Neural cell (in vitro differentiated cells): ENCODE data around the gene NDUFS2. TPM values are rescaled to one million over a fixed set of nuclear protein-coding genes. Genes with fewer than 3 reads are reported as not detected.
A peak's percentile ranks its signal among the peaks of the same experiment; 100 is the strongest.

ENCODE experiments used
- H2AFZ ChIP-seq: fragments of 200-600, 300-800 bp; sonication (generic), shearing (Covaris generic); 2 replicates; pipeline ENCODE4 v1.6.0; 2014; ENCODE audit warnings: low read depth, mild to moderate bottlenecking, antibody characterized with exemption, low read length, moderate library complexity
- H3F3A ChIP-seq: fragments of 200-600 bp; shearing (Covaris generic); 2 replicates; pipeline ENCODE4 v1.6.1; 2016; ENCODE audit warnings: mild to moderate bottlenecking, moderate library complexity, mixed read lengths, antibody characterized with exemption, low read length; ENCODE audit not compliant: insufficient read depth, poor library complexity, severe bottlenecking
- H3K27ac ChIP-seq: fragments of 200-600, 300-800 bp; sonication (generic), shearing (Covaris generic); 2 replicates; pipeline ENCODE4 v1.5.1; 2014; ENCODE audit warnings: mild to moderate bottlenecking, low read length, moderate library complexity
- H3K27me3 ChIP-seq: fragments of 300-800, 200-600 bp; sonication (generic), shearing (Covaris generic); 2 replicates; pipeline ENCODE4 v1.6.0; 2014; ENCODE audit warnings: mild to moderate bottlenecking, low read depth, low read length, moderate library complexity; ENCODE audit not compliant: insufficient read depth
- H3K36me3 ChIP-seq: fragments of 300-800, 200-600 bp; sonication (generic), shearing (Covaris generic); 2 replicates; pipeline ENCODE4 v1.5.1; 2014; ENCODE audit warnings: mild to moderate bottlenecking, antibody characterized with exemption, low read length, moderate library complexity; ENCODE audit not compliant: insufficient read depth
- H3K4me2 ChIP-seq: fragments of 300-800, 200-600 bp; sonication (generic), shearing (Covaris generic); 2 replicates; pipeline ENCODE4 v1.6.0; 2014; ENCODE audit warnings: mild to moderate bottlenecking, low read length
- H3K4me3 ChIP-seq: fragments of 300-800, 200-600 bp; sonication (generic), shearing (Covaris generic); 2 replicates; pipeline ENCODE4 v1.5.1; 2014; ENCODE audit warnings: mild to moderate bottlenecking, low read length, moderate library complexity
- H3K79me2 ChIP-seq: fragments of 200-600 bp; shearing (Covaris generic); replicated peaks from 2 replicates; pipeline ENCODE4 v1.6.0; 2014; ENCODE audit warnings: mild to moderate bottlenecking, low read length, moderate library complexity; ENCODE audit not compliant: insufficient read depth
- H3K9ac ChIP-seq: fragments of 300-800, 200-600 bp; sonication (generic), shearing (Covaris generic); 2 replicates; pipeline ENCODE4 v1.6.1; 2016; ENCODE audit warnings: mild to moderate bottlenecking, low read length, mixed read lengths
- H3K9me2 ChIP-seq: fragments of 200-600 bp; shearing (Covaris generic); 2 replicates; pipeline ENCODE4 v1.6.1; 2016; ENCODE audit warnings: mild to moderate bottlenecking, low read length, mixed read lengths; ENCODE audit not compliant: insufficient read depth
- H3K9me3 ChIP-seq: fragments of 200-600, 300-800 bp; sonication (generic), shearing (Covaris generic); 2 replicates; pipeline ENCODE4 v1.6.1; 2016; ENCODE audit warnings: mild to moderate bottlenecking, mixed run types, low read length, moderate library complexity, mixed read lengths
- H4K20me1 ChIP-seq: fragments of 200-600 bp; shearing (Covaris generic); 2 replicates; pipeline ENCODE4 v1.6.1; 2016; ENCODE audit warnings: mild to moderate bottlenecking, mixed run types; ENCODE audit not compliant: insufficient read depth
- EP300 ChIP-seq: fragments of 450-650 bp; conservative IDR thresholded peaks from 2 replicates; pipeline ENCODE4 v1.6.1; 2014; ENCODE audit warnings: antibody characterized with exemption, mild to moderate bottlenecking, moderate library complexity; ENCODE audit not compliant: poor library complexity, severe bottlenecking
- EZH2 ChIP-seq: fragments of 200-600, 300-800 bp; shearing (Covaris generic), sonication (generic); IDR thresholded peaks from 2 replicates; pipeline ENCODE4 v1.6.1; 2014; ENCODE audit warnings: antibody characterized with exemption, low read length, borderline replicate concordance, mild to moderate bottlenecking; ENCODE audit not compliant: insufficient read depth, poor library complexity, severe bottlenecking
- MXI1 ChIP-seq: fragments of 450-650 bp; conservative IDR thresholded peaks from 2 replicates; pipeline ENCODE4 v1.6.1; 2014; ENCODE audit warnings: antibody characterized with exemption, mild to moderate bottlenecking; ENCODE audit not compliant: poor library complexity, severe bottlenecking
- POLR2AphosphoS5 ChIP-seq: IDR thresholded peaks from 2 replicates; pipeline ENCODE4 v1.6.1; 2012
- RAD21 ChIP-seq: fragments of 450-650 bp; conservative IDR thresholded peaks from 2 replicates; pipeline ENCODE4 v1.6.1; 2014; ENCODE audit warnings: antibody characterized with exemption, mild to moderate bottlenecking, moderate library complexity
- SMC3 ChIP-seq: fragments of 450-650 bp; conservative IDR thresholded peaks from 2 replicates; pipeline ENCODE4 v1.6.1; 2014; ENCODE audit warnings: antibody characterized with exemption, mild to moderate bottlenecking, moderate library complexity; ENCODE audit not compliant: poor library complexity
- TAF1 ChIP-seq: IDR thresholded peaks from 2 replicates; pipeline ENCODE4 v1.6.1; 2012; ENCODE audit warnings: low read depth
- polyA plus RNA-seq: library from polyadenylated mRNA; depleted of rRNA; stranded (reverse); fragments of >200 nt; gene quantifications from 2 replicates; pipeline ENCODE4 v1.2.3, GENCODE V29; 2014
- TF ChIP-seq, protein P1 (sequence below): IDR thresholded peaks from 2 replicates; pipeline ENCODE4 v1.6.1; 2012; ENCODE audit warnings: borderline replicate concordance
- TF ChIP-seq, protein P2 (sequence below): fragments of 450-650 bp; IDR thresholded peaks from 2 replicates; pipeline ENCODE4 v1.5.1; 2014; ENCODE audit warnings: antibody characterized with exemption, mild to moderate bottlenecking, moderate library complexity; ENCODE audit not compliant: poor library complexity, severe bottlenecking

Gene NDUFS2
- polyA plus RNA-seq, 1 donor from 2014 or later = 166 TPM

DNA sequence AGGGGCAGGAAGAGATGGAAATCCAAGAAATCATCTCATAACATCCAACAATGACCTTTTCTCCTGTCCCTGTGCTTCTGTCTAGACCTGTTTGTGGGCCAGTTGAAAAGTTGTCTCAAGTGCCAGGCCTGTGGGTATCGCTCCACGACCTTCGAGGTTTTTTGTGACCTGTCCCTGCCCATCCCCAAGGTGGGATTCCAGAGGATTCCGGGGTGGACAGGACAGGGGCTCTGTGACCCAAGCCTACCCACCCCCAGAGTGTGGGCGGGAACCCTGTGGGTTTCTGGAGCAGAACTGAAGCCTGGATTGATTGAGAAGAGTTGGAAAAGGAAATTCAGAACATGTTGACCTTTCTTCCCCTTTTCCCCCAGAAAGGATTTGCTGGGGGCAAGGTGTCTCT, 38.4 kb upstream of the NDUFS2 start:
- H3K9me3 ChIP-seq = no peaks in the 10 kb centered on the region
- no peak overlapping the region for H3K9ac ChIP-seq
- H3K4me3 ChIP-seq = no peak overlapping the region
- H3K27me3 ChIP-seq = no peaks in the 10 kb centered on the region
- no peak overlapping the region for H2AFZ ChIP-seq
- no peaks in the 10 kb centered on the region for H4K20me1 ChIP-seq
- H3K79me2 ChIP-seq = peaks cover 11% of the 10 kb centered on the region
- H3K27ac ChIP-seq = no peak overlapping the region
- no peaks in the 10 kb centered on the region for H3K9me2 ChIP-seq
- no peaks in the 10 kb centered on the region for H3K36me3 ChIP-seq
- no peak for TF ChIP-seq TAF1
- no peak for TF ChIP-seq RAD21
- TF ChIP-seq SMC3 = no peak
- TF ChIP-seq MXI1 = no peak
- no peak for TF ChIP-seq EZH2
- no peak for TF ChIP-seq EP300
- no peaks in the 10 kb centered on the region for H3F3A ChIP-seq
- H3K4me2 ChIP-seq = no peak overlapping the region

DNA sequence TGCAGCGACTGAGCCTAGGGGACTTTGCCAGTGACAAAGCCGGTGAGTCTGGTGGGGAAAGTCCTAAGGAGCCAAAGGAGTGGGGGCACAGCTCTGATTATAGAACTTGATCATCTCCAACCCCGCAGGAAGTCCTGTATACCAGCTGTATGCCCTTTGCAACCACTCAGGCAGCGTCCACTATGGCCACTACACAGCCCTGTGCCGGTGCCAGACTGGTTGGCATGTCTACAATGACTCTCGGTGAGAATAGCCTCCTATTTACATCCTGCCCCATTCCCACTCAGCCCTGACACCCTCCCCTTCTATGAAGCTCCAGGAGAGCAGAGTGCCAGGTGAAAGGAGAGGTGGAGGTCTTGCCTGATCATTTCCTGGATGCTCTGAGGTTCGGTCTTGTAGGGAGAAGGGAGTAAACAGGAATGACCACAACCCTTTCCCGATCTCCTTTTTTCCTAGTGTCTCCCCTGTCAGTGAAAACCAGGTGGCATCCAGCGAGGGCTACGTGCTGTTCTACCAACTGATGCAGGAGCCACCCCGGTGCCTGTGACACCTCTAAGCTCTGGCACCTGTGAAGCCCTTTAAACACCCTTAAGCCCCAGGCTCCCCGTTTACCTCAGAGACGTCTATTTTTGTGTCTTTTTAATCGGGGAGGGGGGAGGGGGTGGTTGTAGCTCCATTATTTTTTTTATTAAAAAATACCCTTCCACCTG, 37.1 kb upstream of the NDUFS2 start:
- no peak for TF ChIP-seq POLR2AphosphoS5
- no peak for TF ChIP-seq MXI1
- no peak for TF ChIP-seq TAF1
- TF ChIP-seq RAD21 = no peak
- TF ChIP-seq, protein P1, sequence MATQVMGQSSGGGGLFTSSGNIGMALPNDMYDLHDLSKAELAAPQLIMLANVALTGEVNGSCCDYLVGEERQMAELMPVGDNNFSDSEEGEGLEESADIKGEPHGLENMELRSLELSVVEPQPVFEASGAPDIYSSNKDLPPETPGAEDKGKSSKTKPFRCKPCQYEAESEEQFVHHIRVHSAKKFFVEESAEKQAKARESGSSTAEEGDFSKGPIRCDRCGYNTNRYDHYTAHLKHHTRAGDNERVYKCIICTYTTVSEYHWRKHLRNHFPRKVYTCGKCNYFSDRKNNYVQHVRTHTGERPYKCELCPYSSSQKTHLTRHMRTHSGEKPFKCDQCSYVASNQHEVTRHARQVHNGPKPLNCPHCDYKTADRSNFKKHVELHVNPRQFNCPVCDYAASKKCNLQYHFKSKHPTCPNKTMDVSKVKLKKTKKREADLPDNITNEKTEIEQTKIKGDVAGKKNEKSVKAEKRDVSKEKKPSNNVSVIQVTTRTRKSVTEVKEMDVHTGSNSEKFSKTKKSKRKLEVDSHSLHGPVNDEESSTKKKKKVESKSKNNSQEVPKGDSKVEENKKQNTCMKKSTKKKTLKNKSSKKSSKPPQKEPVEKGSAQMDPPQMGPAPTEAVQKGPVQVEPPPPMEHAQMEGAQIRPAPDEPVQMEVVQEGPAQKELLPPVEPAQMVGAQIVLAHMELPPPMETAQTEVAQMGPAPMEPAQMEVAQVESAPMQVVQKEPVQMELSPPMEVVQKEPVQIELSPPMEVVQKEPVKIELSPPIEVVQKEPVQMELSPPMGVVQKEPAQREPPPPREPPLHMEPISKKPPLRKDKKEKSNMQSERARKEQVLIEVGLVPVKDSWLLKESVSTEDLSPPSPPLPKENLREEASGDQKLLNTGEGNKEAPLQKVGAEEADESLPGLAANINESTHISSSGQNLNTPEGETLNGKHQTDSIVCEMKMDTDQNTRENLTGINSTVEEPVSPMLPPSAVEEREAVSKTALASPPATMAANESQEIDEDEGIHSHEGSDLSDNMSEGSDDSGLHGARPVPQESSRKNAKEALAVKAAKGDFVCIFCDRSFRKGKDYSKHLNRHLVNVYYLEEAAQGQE = no peak
- TF ChIP-seq SMC3 = no peak
- no peak for TF ChIP-seq EZH2
- TF ChIP-seq EP300 = no peak
- TF ChIP-seq, protein P2, sequence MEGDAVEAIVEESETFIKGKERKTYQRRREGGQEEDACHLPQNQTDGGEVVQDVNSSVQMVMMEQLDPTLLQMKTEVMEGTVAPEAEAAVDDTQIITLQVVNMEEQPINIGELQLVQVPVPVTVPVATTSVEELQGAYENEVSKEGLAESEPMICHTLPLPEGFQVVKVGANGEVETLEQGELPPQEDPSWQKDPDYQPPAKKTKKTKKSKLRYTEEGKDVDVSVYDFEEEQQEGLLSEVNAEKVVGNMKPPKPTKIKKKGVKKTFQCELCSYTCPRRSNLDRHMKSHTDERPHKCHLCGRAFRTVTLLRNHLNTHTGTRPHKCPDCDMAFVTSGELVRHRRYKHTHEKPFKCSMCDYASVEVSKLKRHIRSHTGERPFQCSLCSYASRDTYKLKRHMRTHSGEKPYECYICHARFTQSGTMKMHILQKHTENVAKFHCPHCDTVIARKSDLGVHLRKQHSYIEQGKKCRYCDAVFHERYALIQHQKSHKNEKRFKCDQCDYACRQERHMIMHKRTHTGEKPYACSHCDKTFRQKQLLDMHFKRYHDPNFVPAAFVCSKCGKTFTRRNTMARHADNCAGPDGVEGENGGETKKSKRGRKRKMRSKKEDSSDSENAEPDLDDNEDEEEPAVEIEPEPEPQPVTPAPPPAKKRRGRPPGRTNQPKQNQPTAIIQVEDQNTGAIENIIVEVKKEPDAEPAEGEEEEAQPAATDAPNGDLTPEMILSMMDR = no peak
- peak overlapping the region; percentile 72 for H3K4me2 ChIP-seq
- no peaks in the 10 kb centered on the region for H3K27me3 ChIP-seq
- H3F3A ChIP-seq = no peaks in the 10 kb centered on the region
- H3K4me3 ChIP-seq = peak overlapping the region; percentile 96
- H2AFZ ChIP-seq = no peak overlapping the region
- peak overlapping the region; percentile 84 for H3K27ac ChIP-seq
- H4K20me1 ChIP-seq = no peaks in the 10 kb centered on the region
- no peaks in the 10 kb centered on the region for H3K36me3 ChIP-seq
- H3K79me2 ChIP-seq = peaks cover 7% of the 10 kb centered on the region
- H3K9me3 ChIP-seq = no peaks in the 10 kb centered on the region
- no peaks in the 10 kb centered on the region for H3K9me2 ChIP-seq
- H3K9ac ChIP-seq = peak overlapping the region; percentile 79
